IMR-90 (cell line): Measurements from ENCODE around the gene SLC26A1. TPM values are rescaled to one million over a fixed set of nuclear protein-coding genes. Genes with fewer than 3 reads are reported as not detected.

ENCODE experiments used
- ATAC-seq: fragments of 200-7000 bp; cut with Tn5 transposase; 2 replicates; pipeline ENCODE4 v1.9.1; 2020; ENCODE audit warnings: low read depth, mild to moderate bottlenecking, moderate library complexity
- BruUV-seq: library from RNA; stranded (reverse); fragments of 400-500 nt; replicated peaks from 2 replicates; lab custom pipeline; 2021; lab: Mats Ljungman, UMichigan
- CTCF ChIA-PET: fragments of 300-600 bp; formaldehyde crosslinking; extraction: SDS; loops from one replicate; lab custom pipeline; 2021; ENCODE audit warnings: antibody characterized with exemption; lab: Yijun Ruan, JAX
- POLR2A ChIA-PET: fragments of 300-600 bp; sonication (Branson Sonifier 250); formaldehyde crosslinking; loops from one replicate; lab custom pipeline; 2022; ENCODE audit warnings: antibody characterized with exemption; ENCODE audit not compliant: unreplicated experiment; lab: Charles Lee
- DNase-seq: peaks from one replicate; pipeline ENCODE4 v3.0.0; 2013
- H2AFZ ChIP-seq: replicated peaks from 2 replicates; pipeline ENCODE3; 2013; ENCODE audit warnings: low read length, mild to moderate bottlenecking; ENCODE audit not compliant: poor library complexity
- H2AK5ac ChIP-seq: 2 replicates; pipeline ENCODE4 v1.6.1; 2013; ENCODE audit warnings: low read depth, low read length, inconsistent platforms
- H2AK9ac ChIP-seq: replicated peaks from 2 replicates; pipeline ENCODE3; 2013; ENCODE audit warnings: mild to moderate bottlenecking, low read depth, low read length, moderate library complexity; ENCODE audit not compliant: poor library complexity
- H2BK120ac ChIP-seq: 2 replicates; pipeline ENCODE4 v1.6.1; 2013; ENCODE audit warnings: low read depth, low read length, inconsistent platforms
- H2BK15ac ChIP-seq: 3 replicates; pipeline ENCODE4 v1.6.1; 2013; ENCODE audit warnings: low read depth, low read length, inconsistent platforms
- H2BK20ac ChIP-seq: 2 replicates; pipeline ENCODE4 v1.6.1; 2013; ENCODE audit warnings: low read depth, mild to moderate bottlenecking, inconsistent platforms, low read length, moderate library complexity
- H2BK5ac ChIP-seq: 2 replicates; pipeline ENCODE4 v1.6.1; 2013; ENCODE audit warnings: mild to moderate bottlenecking, low read depth, low read length, inconsistent platforms; ENCODE audit not compliant: poor library complexity, severe bottlenecking
- H3K14ac ChIP-seq: replicated peaks from 2 replicates; pipeline ENCODE4 v1.6.1; 2013; ENCODE audit warnings: low read depth, low read length, inconsistent platforms
- H3K18ac ChIP-seq: 2 replicates; pipeline ENCODE4 v1.6.1; 2013; ENCODE audit warnings: low read depth, low read length, control low read depth
- H3K23ac ChIP-seq: 2 replicates; pipeline ENCODE4 v1.6.1; 2013; ENCODE audit warnings: low read depth, low read length, inconsistent platforms
- H3K27ac ChIP-seq: 2 replicates; pipeline ENCODE4 v1.5.1; 2013; ENCODE audit warnings: mild to moderate bottlenecking, control low read depth, low read length; ENCODE audit not compliant: insufficient read depth
- H3K27me3 ChIP-seq: 2 replicates; pipeline ENCODE4 v1.6.1; 2013; ENCODE audit warnings: low read length; ENCODE audit not compliant: control insufficient read depth, insufficient read depth
- H3K36me3 ChIP-seq: 2 replicates; pipeline ENCODE4 v1.6.1; 2013; ENCODE audit warnings: low read length, mixed read lengths; ENCODE audit not compliant: control insufficient read depth, insufficient read depth
- H3K4ac ChIP-seq: 2 replicates; pipeline ENCODE4 v1.6.1; 2013; ENCODE audit warnings: low read depth, low read length, inconsistent platforms
- H3K4me1 ChIP-seq: 2 replicates; pipeline ENCODE4 v1.6.1; 2013; ENCODE audit warnings: low read length, mixed read lengths; ENCODE audit not compliant: control insufficient read depth, insufficient read depth
- H3K4me2 ChIP-seq: 2 replicates; pipeline ENCODE4 v1.6.1; 2013; ENCODE audit warnings: low read depth, mild to moderate bottlenecking, control low read depth, low read length, moderate library complexity
- H3K4me3 ChIP-seq: 2 replicates; pipeline ENCODE4 v1.5.1; 2013; ENCODE audit warnings: low read depth, mild to moderate bottlenecking, control low read depth, low read length, moderate library complexity; ENCODE audit not compliant: insufficient read depth
- H3K56ac ChIP-seq: 2 replicates; pipeline ENCODE4 v1.6.1; 2013; ENCODE audit warnings: low read length, inconsistent platforms; ENCODE audit not compliant: insufficient read depth; ENCODE audit errors: extremely low read depth
- H3K79me1 ChIP-seq, 2 experiments: 2 replicates each; pipeline ENCODE4 v1.6.1; 2013; ENCODE audit warnings: low read length in 2 of 2, inconsistent platforms in 1 of 2, low read depth in 1 of 2
- H3K9ac ChIP-seq: 2 replicates; pipeline ENCODE4 v1.6.1; 2013; ENCODE audit warnings: low read depth, low read length, control low read depth
- H3K9me1 ChIP-seq: 2 replicates; pipeline ENCODE4 v1.6.1; 2013; ENCODE audit warnings: low read length, inconsistent platforms; ENCODE audit not compliant: insufficient read depth
- H3K9me3 ChIP-seq: 2 replicates; pipeline ENCODE4 v1.6.1; 2013; ENCODE audit warnings: low read length; ENCODE audit not compliant: control insufficient read depth, insufficient read depth
- H4K20me1 ChIP-seq: 2 replicates; pipeline ENCODE4 v1.6.1; 2013; ENCODE audit warnings: low read length, inconsistent platforms; ENCODE audit not compliant: insufficient read depth
- H4K5ac ChIP-seq: 2 replicates; pipeline ENCODE4 v1.6.1; 2013; ENCODE audit warnings: mild to moderate bottlenecking, low read depth, low read length, control low read depth
- H4K8ac ChIP-seq, 2 experiments: 2 replicates each; pipeline ENCODE4 v1.6.1; 2013; ENCODE audit warnings: low read depth in 2 of 2, low read length in 2 of 2, control low read depth in 1 of 2, inconsistent platforms in 1 of 2
- H4K91ac ChIP-seq: 2 replicates; pipeline ENCODE4 v1.6.1; 2013; ENCODE audit warnings: low read depth, low read length, inconsistent platforms; ENCODE audit not compliant: insufficient read depth
- MXI1 ChIP-seq: IDR thresholded peaks from 2 replicates; pipeline ENCODE4 v1.6.1; 2012; ENCODE audit warnings: low read depth, mild to moderate bottlenecking, low read length, moderate library complexity, borderline replicate concordance
- USF2 ChIP-seq: fragments of 150-350 bp; IDR thresholded peaks from 2 replicates; pipeline ENCODE4 v1.6.1; 2017; ENCODE audit warnings: mild to moderate bottlenecking, antibody characterized with exemption, low read length, low read depth
- WGBS, 2 experiments: methylation state at CpG; one replicate each; pipeline versions ENCODE4 v1.1.5 to v1.1.7; 2013; ENCODE audit warnings: missing lambda C conversion rate in 2 of 2; ENCODE audit not compliant: insufficient read length in 1 of 2; ENCODE audit errors: extremely low coverage in 2 of 2; 5-methylcytosine and 5-hydroxymethylcytosine counted together
- dilution Hi-C: fragments of 300-500 bp; cut with HindIII; formaldehyde crosslinking; loops from one replicate; pipeline ENCODE4 v1.14.3; 2018; ENCODE audit warnings: low sequenced_read_pairs; ENCODE audit not compliant: unreplicated experiment
- in situ Hi-C: fragments of 300-500 bp; cut with MboI; formaldehyde crosslinking; loops from 3 replicates; pipeline ENCODE4 v1.14.3; 2019; ENCODE audit warnings: low sequenced_read_pairs, inconsistent platforms, mixed read lengths
- intact Hi-C: fragments of 100-400 bp; cut with micrococcal nuclease; formaldehyde crosslinking; loops from 2 replicates; pipeline ENCODE4 v1.10.0; 2022
- polyA plus RNA-seq, 3 experiments: library from polyadenylated mRNA; depleted of rRNA; stranded (reverse); fragments of >200 nt; gene quantifications; 2 replicates each; pipeline ENCODE4 v1.2.3, GENCODE V29; 2012; ENCODE audit warnings: low replicate concordance in 1 of 3
- total RNA-seq: library from RNA; depleted of rRNA; stranded (reverse); fragments of >200 nt; gene quantifications from 2 replicates; pipeline ENCODE4 v1.2.3, GENCODE V29; 2012

SLC26A1 gene
- total and polyA plus RNA-seq, 2 of the 4 experiments (the other 2 are of a cell fraction), result 0.09 TPM; not detected in 1

GRCh38 chr4:971666-972500 lies 21.3 kb downstream of the SLC26A1 start:
- POLR2A ChIA-PET, result no interaction called here
- intact Hi-C loops, result no loop called here
- no TSS peak for BruUV-seq

More at GRCh38 chr4:971666-972500, 21.3 kb downstream of the SLC26A1 start:
- CTCF ChIA-PET, result no interaction called here
- Histone ChIP-seq H4K5ac (no peak overlapping the region), H3K18ac (no peak overlapping the region), H3K27me3 (no peaks in the 10 kb centered on the region), H2AK5ac (no peak overlapping the region), H3K56ac (no peak overlapping the region), H3K4ac (peak overlapping the region; percentile 24; the same call in 1 of the 2 replicates), H4K20me1 (peaks cover 32% of the 10 kb centered on the region), H2BK15ac (no peak overlapping the region), H4K91ac (no peak overlapping the region), H3K27ac (no peak overlapping the region), H2AK9ac (peak overlapping the region; percentile 15), H2BK120ac (no peak overlapping the region), H2BK5ac (no peak overlapping the region), H3K4me3 (peak overlapping the region; percentile 87; the same call in 1 of the 2 replicates), H3K9ac (peak overlapping the region; percentile 48; the same call in 1 of the 2 replicates), H2AFZ (peak overlapping the region; percentile 0), H3K23ac (peak overlapping the region; percentile 59; the same call in 1 of the 2 replicates), H3K4me1 (peaks cover 4% of the 10 kb centered on the region; the same call in 1 of the 2 replicates), H3K79me1 (peaks cover 13 to 24% of the 10 kb centered on the region in 2 experiments; a peak in 3 of 4 replicates), H2BK20ac (no peak overlapping the region), H3K9me1 (no peaks in the 10 kb centered on the region; the same call in 1 of the 2 replicates), H3K14ac (peak overlapping the region; percentile 22; the same call in 1 of the 2 replicates), H3K36me3 (peaks cover 7% of the 10 kb centered on the region; the same call in 1 of the 2 replicates), H3K9me3 (no peaks in the 10 kb centered on the region), H4K8ac (no peak overlapping the region), H3K4me2 (peak overlapping the region; percentile 84)
- 63% methylated on average over 6 of the region's 24 CpGs; no CpG with 5 or more reads in 1 of the 2 experiments for WGBS, 2 experiments
- in situ Hi-C loops (no loop called here), dilution Hi-C loops (no loop called here)
- ATAC-seq (no peak), DNase-seq (no peak)
- TF ChIP-seq MXI1 (peak; percentile 23; the same call in 1 of the 2 replicates), USF2 (no peak)
